Dedifferentiated amniotic fluid mesenchymal stem cell (primary cell): Measurements from ENCODE around the gene FANCE.
"Not testable (repeated sequence)": the region's sequence is repeated elsewhere in the genome, so short reads cannot be mapped to it uniquely, and the experiment has no call there.

Experiments
- DNase-seq: peaks from one replicate; pipeline ENCODE4 v3.0.0-alpha.2; 2016; ENCODE audit errors: extremely low spot score

FANCE gene

DNA sequence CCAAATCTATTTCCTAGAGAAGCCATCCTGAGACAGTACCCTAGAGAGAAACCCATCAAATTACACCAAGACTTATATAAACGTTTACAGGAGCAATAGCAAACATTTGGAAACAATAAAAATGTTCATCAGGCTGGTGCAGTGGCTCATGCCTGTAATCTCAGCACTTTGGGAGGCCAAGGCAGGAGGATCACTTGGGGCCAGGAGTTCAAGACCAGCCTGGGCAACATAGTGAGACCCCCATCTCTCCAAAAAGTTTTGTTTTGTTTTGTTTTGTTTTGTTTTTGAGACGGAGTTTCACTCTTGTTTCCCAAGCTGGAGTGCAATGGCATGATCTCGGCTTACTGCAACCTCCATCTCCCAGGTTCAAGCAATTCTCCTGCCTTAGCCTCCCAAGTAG lies 19.4 kb upstream of the FANCE start:
- not testable (repeated sequence) for DNase-seq

GRCh38 chr6:35435074-35435837 lies 16.9 kb upstream of the FANCE start:
- DNase-seq: no peak

GRCh38 chr6:35436071-35436857 lies 15.9 kb upstream of the FANCE start:
- no peak for DNase-seq

DNA sequence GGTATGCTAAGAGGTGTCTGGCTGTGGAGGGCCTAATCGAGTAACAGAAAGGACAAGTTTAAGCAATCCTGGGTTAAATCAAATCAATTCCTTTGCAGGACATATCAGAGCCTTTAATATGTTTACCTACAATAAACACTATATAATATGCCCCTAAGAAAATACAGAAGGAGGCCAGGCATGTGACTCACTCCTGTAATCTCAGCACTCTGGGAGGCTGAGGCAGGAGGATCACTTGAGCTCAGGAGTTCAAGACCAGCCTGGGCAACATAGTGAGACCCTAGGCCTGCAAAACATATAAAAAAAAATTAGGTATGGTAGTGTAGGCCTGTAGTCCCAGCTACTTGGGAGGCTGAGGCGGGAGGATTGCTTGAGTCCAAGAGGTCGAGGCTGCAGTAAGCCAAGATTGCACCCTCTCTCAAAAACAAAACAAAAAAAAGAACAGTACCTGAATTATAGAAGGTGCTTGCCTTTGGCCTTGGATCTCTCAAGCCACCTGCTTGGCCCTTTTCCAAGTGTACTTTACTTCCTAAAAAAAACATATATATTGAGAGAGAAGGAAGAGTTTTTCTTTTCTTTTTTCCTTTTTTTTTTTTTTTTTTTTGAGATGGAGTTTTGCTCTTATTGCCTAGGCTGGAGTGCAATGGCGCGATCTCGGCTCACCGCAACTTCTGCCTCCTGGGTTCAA lies 13.6 kb upstream of the FANCE start:
- not testable (repeated sequence) for DNase-seq

- DNase-seq: no peak
These were observed 12.8 kb upstream of the FANCE start for GRCh38 chr6:35439308-35439707.

GRCh38 chr6:35441205-35441604 lies 10.9 kb upstream of the FANCE start:
- DNase-seq: no peak

DNA sequence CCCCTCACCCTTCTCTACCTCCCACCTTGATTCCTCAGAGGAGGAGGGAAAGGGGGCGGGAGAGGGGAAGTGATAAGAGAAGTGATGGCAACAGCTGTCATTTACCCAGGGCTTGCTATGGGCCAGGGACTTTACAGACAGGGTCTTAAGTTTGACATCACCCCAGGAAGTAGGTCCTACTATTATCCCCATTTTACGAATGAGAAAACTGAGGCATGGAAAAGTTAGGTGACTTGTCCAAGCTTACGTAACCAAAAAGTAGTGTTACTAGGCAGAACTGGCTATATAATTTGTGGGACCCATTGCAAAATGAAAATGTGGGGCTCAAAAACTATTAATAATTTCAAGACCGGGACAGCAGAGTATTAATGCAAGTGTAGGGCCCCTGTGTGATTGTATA lies 10.5 kb upstream of the FANCE start:
- no peak for DNase-seq

- DNase-seq: no peak
These were observed 9.4 kb upstream of the FANCE start for GRCh38 chr6:35442693-35443092.

- DNase-seq: no peak
These were observed 8.7 kb upstream of the FANCE start for GRCh38 chr6:35443341-35444030.

GRCh38 chr6:35445691-35446090 lies 6.4 kb upstream of the FANCE start:
- no peak for DNase-seq

- DNase-seq: no peak
These were observed 3.9 kb upstream of the FANCE start for GRCh38 chr6:35448191-35448590.

- DNase-seq: peak; percentile 85
These were observed 2.8 kb upstream of the FANCE start for GRCh38 chr6:35449287-35449881.

GRCh38 chr6:35451354-35452182 lies 570 bp upstream of the FANCE start:
- no peak for DNase-seq

GRCh38 chr6:35453236-35453635 lies 1.1 kb downstream of the FANCE start:
- no peak for DNase-seq

DNA sequence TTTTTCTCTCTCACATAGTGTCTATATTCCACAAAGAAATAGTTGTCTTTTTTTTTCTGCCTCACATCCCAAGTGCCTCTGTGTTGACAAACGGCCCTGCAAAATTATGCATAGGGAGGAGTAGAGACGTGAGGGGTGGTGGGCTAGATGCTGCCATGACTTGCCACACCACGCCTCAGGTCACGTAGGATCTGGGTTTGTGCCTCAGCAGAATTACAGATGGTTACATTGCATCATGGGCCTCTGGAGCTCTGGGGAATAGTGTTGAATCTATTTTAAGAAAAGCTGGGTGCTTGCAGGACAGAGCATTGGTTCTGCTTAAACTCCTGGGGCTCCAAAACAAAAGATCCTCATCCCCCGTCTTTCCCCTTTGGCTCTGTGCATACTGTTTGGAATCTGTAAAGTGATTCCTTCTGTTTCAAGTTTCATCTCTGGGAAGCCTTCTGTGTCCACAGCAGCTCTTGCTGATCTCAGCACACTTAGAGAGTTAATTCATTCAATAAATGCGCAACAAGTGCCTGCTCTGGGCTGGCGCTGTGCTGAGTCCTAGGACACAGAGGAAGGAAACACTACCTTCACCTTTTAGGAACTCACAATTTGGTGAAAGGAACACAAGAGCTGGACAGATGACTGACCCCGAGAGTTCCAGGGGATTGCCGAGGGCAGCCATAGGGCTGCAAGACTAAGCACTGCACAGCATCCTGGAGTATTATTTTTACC lies 2.4 kb downstream of the FANCE start:
- no peak for DNase-seq

- DNase-seq: no peak
These were observed 5.8 kb downstream of the FANCE start for GRCh38 chr6:35457907-35458306.

- DNase-seq: no peak
These were observed 9.1 kb downstream of the FANCE start for GRCh38 chr6:35461270-35461669.

DNA sequence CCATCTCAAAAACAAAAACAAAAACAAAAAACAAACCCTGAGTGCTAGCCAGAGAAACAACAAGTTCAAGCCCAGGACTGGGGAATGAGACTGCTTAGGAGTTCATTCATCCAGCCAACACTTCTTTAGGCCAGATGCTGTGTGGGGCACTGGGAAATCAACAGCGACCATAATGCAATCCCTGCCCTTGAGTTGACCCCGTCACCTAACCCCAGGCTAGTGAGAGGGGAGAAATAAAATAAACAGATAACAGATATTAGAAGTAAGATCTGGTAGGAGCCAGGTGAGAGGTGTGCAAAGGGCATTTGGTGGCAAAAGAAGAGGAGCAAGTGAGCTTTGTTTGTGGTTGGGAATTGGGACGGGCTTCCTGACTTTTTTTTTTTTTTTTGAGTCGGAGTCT lies 11.2 kb downstream of the FANCE start:
- no peak for DNase-seq

DNA sequence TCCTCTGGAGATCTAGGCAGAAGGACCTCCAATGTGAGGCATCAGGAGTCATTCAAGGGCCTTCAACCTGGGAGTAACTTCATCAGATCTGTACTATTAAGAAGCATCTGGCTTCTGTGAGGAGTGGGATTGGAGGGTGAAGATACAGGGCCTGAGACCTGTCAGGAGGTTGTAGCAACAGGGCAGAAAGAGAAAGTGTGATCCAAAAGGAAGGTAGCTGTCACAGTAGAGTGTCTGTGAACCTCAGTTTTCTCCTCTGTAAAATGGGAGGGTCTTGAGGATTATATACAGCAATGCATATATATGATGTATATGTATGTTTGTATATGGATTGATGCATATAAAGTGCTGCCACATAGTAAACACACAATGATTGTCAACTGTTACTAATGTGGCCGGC lies 13.5 kb downstream of the FANCE start:
- no peak for DNase-seq
